Fibroblast of lung (primary cell): ENCODE measurements around the gene AMDHD2.

Experiments used
- CTCF ChIP-seq, 2 donors: IDR thresholded peaks in 1 of 2; conservative IDR thresholded peaks in 1 of 2; 1 replicate in 1 of 2; 2 replicates in 1 of 2; pipeline ENCODE4 v1.5.1; 2011 to 2012; ENCODE audit warnings: low read length in 2 of 2, control low read depth in 1 of 2, inconsistent platforms in 1 of 2, low read depth in 1 of 2, mild to moderate bottlenecking in 1 of 2
- EZH2 ChIP-seq: IDR thresholded peaks from 2 replicates; pipeline ENCODE4 v1.5.1; 2012; ENCODE audit warnings: low read length, control low read depth, mild to moderate bottlenecking; ENCODE audit errors: missing control alignments

DNA sequence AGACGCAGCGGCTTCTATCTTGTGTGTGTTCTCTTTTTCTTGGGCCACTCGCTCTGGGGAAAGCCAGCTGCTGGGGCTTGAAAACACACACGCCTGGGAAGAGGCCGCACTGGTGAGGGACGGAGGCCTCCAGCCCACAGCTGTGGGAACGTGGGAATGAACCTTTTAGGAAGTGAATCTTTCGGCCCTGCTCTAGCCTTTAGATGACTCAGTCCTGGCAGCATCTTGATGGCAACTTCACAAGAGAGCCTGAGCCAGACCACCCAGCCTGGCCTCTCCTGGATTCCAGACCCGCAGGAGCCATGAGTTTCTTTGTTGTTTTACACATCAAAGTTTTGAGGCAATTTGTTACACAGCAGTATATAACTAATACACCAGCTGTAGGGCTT, 15.4 kb downstream of the AMDHD2 start:
- TF ChIP-seq CTCF (conservative IDR thresholded peaks at IDR 0.05 in 1 of 2, IDR thresholded peaks at IDR 0.05 in 1 of 2; ENCODE audit: low read depth in 1 of 2, low read length in 2 of 2): no peak
- TF ChIP-seq EZH2: no peak
